GM12801 (cell line): ENCODE measurements around the gene GIT1.

ENCODE experiments used
- CTCF ChIP-seq: IDR thresholded peaks from one replicate; pipeline ENCODE4 v1.5.1; 2011; ENCODE audit warnings: control low read depth; ENCODE audit not compliant: insufficient read length; ENCODE audit errors: extremely low read depth

The GIT1 gene

GRCh38 chr17:29590411-29591145, 1.1 kb upstream of the GIT1 start:
- no peak for TF ChIP-seq CTCF

GRCh38 chr17:29588562-29589411, 661 bp downstream of the GIT1 start:
- TF ChIP-seq CTCF, result no peak

- TF ChIP-seq CTCF, result no peak
These were observed 1.4 kb downstream of the GIT1 start for GRCh38 chr17:29588017-29588561.

- no peak for TF ChIP-seq CTCF
These were observed 1.9 kb downstream of the GIT1 start for GRCh38 chr17:29587591-29587990.

GRCh38 chr17:29586676-29587469, 2.6 kb downstream of the GIT1 start:
- TF ChIP-seq CTCF, result no peak

- TF ChIP-seq CTCF, result no peak
These were observed 4.2 kb downstream of the GIT1 start for GRCh38 chr17:29585080-29585751.
